VCaP (cell line): ENCODE measurements around the gene MYCBP.

ENCODE experiments used
- H3K27ac ChIP-seq: fragments of 450-650 bp; 2 replicates; pipeline ENCODE4 v1.5.1; 2017
- TF ChIP-seq, protein P1 (sequence below): fragments of 450-650 bp; conservative IDR thresholded peaks from 2 replicates; pipeline ENCODE4 v1.5.1; 2017; ENCODE audit warnings: mild to moderate bottlenecking, moderate library complexity

Gene MYCBP

DNA sequence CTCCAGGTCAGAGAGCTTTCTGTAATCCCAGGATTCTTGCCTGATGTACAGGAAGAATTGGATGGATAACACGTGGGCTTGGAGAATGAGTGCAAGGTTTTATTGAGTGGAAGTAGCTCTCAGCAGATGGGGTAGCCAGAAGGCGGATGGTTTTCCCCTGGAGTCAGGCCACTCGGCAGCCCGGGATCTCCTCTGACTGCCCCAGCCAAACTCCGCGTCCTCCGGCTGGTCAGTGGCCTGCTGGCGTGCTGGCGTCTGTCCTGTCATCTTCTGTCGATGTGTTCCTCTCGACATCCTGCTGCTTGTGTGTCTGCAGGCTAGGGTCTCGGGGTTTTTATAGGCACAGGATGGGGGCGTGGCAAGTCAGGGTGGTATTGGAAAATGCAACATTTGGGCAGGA lies 35.7 kb upstream of the MYCBP start:
- H3K27ac ChIP-seq: no peak overlapping the region
- TF ChIP-seq, protein P1, sequence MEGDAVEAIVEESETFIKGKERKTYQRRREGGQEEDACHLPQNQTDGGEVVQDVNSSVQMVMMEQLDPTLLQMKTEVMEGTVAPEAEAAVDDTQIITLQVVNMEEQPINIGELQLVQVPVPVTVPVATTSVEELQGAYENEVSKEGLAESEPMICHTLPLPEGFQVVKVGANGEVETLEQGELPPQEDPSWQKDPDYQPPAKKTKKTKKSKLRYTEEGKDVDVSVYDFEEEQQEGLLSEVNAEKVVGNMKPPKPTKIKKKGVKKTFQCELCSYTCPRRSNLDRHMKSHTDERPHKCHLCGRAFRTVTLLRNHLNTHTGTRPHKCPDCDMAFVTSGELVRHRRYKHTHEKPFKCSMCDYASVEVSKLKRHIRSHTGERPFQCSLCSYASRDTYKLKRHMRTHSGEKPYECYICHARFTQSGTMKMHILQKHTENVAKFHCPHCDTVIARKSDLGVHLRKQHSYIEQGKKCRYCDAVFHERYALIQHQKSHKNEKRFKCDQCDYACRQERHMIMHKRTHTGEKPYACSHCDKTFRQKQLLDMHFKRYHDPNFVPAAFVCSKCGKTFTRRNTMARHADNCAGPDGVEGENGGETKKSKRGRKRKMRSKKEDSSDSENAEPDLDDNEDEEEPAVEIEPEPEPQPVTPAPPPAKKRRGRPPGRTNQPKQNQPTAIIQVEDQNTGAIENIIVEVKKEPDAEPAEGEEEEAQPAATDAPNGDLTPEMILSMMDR: no peak

DNA sequence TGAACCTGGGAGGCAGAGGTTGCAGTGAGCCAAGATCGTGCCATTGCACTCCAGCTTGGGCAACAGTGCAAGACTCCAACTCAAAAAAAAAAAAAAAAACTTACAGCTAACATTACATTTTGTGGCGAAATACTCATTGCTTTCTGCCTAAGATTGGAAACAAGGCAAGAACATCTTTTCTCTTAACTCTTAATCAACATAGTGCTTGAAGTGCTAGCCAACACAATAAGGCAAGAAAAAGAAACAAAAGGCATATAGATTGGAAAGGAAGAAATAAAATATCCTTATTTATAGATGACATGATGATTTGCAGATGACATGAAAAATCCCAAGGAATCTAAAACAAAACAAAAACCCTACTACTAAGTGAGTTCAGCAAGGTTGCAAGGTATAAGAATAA lies 32.8 kb upstream of the MYCBP start:
- TF ChIP-seq, protein P1: no peak
- no peak overlapping the region for H3K27ac ChIP-seq

DNA sequence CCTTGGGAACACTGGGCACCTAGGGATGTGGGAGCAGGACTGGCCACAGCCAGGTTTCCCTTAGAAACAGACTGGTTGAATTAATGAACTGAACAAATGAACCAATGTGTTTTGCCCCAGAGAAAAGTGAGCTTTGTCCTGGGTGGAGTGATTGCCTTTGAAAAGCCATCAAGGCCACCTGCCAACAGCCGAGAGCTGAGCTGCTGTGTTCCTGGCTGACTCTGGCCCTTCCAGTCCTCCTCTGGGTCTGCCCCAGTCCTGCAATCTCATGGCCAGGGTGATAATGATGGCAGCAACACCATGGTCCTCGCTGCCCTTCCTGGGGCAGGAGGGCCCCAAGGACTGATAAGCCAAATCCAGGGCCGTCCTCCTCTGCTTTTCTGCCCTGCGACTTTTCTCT lies 26.4 kb upstream of the MYCBP start:
- H3K27ac ChIP-seq: no peak overlapping the region
- TF ChIP-seq, protein P1: no peak

- H3K27ac ChIP-seq: no peak overlapping the region
- TF ChIP-seq, protein P1: no peak
These were observed 25.6 kb upstream of the MYCBP start for GRCh38 chr1:38898653-38899230.

DNA sequence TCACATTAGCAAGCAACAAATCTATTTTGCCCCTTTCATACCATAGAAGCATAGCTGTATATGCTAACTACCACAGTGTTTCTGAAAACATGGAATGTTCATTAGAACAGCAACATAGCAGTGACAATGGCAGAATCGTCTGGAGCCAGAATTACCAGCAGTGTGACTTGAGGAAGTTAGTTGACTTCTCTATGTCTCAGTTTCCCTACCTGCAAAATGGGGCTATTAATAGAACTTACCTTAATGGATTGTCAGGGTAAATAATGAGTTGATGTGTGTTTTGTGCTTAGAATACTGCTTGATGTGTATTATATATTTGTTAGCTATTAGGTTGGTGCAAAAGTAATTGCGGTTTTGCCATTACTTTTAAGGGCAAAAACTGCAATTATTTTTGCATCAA lies 23.0 kb upstream of the MYCBP start:
- TF ChIP-seq, protein P1: no peak

DNA sequence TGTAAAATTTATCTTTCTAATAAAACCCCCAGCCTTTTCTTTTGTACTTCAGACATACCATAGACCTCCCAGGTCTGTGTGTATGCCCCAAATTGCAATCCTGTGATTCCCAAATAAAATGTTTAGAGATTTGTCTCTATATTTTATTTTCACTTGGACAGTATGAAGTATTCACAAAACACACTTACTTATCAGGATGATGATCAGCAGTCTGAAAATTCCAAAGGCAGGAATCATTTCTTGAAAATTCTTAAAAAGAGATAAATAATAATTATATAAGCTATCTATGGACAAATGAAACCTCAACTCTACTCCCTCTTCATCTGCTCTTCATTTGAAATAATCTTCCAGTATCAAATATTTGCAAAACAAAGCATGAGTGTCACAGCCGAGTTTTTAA lies 19.8 kb upstream of the MYCBP start:
- no peak overlapping the region for H3K27ac ChIP-seq
- TF ChIP-seq, protein P1: no peak

More for the DNA sequence above, 23.0 kb upstream of the MYCBP start:
- H3K27ac ChIP-seq: no peak overlapping the region

GRCh38 chr1:38891753-38892152 lies 18.6 kb upstream of the MYCBP start:
- TF ChIP-seq, protein P1: 0 out of 2 replicates have a peak, but pooled peaks have one; percentile 17
- no peak overlapping the region for H3K27ac ChIP-seq
